Stimulated activated CD8-positive, alpha-beta memory T cell treated with anti-CD3 and anti-CD28 coated beads, Interleukin-15, amount 100 ng/mL, for 4 hours (primary cell): ENCODE measurements around the gene TNNI3.
A peak's percentile ranks its signal among the peaks of the same experiment; 100 is the strongest.
"Not testable (repeated sequence)": the region's sequence is repeated elsewhere in the genome, so short reads cannot be mapped to it uniquely, and the experiment has no call there.

ENCODE experiments used
- DNase-seq, 2 donors: peaks; one replicate each; pipeline ENCODE4 v3.0.0-alpha.2; 2020; ENCODE audit warnings: low read depth in 2 of 2

TNNI3 gene

DNA sequence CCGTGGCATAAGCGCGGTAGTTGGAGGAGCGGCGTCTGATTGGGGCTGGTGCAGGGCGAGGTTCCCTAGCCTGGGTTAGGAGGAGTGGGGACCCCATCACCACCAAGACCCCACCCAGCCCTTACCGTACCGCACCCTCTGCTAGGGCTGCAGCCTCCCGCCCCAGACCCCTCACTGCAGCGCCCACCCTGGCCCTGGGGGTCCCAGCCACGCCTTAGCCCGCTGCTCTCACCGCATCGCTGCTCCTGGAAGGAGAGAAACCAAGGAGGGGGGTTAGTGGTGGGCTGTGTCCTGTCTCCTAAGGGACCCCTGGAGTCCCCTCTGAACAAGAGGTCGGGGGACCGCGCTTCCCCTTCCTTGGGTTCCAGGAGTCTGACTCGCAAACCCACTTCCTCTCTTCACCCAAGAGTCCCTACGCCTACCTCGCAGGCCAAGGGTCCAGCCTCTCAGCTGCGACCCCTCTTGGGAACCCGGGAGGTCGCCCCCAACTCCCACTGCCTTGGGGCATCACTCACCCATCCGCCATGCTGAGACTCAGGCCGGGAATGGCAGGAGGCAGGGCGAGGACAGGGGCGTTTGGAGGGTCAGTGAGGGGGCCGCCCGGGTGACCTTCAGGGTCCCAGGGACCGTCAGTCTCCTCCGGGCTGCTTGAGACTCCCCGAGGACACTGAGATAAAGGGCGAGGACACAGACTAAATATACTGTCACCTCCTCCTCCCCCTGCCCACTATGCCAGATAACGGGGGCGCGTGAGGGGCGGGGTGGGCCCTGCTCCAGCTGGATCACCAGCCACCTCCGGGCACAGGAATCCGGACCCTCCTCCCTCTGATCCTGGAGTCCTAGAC, at the start of gene TNNI3:
Gene TNNI3 (minus strand): TSS at position 669 of the 845 bp plus-strand sequence. CDS start 143 bp downstream, at position 526.
- DNase-seq: no peak

DNA sequence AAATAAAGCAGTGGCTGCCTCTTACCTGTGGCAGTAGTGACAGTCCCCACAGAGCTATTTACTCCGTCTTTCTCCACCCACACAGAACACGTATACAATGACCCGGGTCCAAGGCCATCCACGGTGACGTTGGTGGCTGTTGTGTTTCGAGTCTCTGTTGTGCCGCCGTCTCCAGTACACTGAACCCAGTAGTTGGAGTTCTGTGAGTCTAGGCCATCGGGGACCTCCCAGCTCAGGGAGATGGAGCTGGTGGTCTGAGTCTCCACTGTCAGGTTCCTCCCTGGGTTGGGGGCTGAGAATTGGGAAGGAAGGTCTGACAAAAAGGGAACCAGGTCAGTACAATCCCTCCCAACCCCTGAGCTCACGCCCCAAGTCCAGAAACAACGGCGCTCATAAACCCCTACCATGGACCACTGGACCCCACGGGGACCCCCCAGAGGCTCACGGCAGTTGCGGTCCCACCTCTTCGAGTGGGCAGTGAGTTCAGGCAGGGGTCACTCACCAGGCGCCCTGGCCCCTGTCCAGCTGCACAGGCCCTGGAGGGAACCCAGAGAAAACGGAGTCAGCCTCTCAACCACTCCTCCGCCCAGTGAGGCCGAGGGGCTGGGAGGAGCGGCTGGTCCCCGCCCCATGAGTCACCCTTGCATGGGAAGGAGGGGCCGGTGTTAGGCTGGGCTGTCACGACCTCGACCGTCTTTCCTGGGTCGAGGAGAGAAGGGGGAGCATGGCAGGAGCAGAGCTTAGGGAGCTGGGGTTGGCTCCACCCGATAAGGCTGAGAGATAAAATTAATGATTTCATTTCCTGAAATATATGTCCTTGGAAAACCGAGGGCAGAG, 49.4 kb upstream of the TNNI3 start:
- DNase-seq: no peak

DNA sequence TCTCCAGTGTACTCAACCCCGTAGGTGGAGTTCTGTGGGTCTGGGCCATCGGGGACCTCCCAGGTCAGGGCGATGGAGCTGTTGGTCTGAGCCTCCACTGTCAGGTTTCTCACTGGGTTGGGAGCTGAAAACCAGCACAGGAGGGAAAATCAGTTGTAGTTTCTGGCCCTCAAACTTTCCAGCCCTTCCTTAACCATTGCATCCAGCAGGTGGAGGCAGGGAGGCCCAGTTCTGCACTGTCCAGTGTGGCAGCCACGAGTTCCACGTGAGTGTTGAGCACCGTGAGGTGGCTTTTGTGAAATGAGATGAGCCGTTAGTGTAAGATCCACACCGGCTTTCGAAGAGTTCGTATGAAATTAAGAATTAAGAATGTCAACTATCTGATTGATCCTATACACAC, 44.7 kb upstream of the TNNI3 start:
- not testable (repeated sequence) for DNase-seq

DNA sequence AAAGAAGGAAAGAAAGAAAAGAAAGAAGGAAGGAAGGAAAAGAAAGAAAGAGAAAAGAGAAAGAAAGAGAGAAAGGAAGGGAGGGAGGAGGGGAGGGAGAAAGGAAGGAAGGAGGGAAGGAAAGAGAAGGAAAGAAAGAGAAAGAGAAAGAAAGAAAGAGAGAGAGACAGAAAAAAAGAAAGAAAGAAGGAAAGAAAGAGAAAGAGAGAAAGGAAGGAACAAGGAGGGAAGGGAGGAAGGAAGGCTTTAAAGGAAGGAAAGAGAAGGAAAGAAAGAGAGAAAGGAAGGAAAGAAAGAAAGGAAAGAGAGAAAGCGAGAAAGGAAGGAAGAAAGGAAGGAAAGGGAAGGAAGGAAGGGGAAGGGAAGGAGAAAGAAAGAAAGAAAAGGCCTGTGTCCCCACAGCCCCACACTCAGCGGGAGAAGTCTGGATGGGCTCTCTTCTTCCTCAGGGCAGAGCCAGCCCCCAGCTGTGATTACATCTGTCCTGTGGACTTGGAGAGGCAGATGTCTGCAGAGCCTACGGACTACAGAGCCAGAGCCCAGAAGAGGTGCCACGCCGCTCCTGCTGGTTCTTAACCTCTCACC, 42.2 kb upstream of the TNNI3 start:
- DNase-seq: no peak

DNA sequence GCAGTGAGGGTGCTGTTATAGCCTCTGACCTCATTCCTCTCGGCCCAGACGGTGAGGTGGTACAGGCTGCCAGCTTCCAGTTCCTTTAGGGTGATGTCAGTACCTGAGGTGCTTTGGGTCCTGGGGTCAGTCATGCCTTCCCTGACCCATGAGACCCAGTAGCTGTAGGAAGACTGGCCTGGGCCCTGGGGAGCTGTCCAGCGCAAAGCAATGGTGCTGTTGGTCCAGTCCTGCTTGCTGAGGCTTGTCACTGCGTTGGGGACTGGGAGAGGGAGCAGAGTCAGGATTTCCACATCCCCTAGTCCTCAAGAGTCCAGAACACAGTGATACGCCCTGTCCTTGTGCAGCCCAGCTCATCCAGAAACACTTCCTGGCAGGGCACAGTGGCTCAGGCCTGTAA, 41.1 kb upstream of the TNNI3 start:
- no peak for DNase-seq

DNA sequence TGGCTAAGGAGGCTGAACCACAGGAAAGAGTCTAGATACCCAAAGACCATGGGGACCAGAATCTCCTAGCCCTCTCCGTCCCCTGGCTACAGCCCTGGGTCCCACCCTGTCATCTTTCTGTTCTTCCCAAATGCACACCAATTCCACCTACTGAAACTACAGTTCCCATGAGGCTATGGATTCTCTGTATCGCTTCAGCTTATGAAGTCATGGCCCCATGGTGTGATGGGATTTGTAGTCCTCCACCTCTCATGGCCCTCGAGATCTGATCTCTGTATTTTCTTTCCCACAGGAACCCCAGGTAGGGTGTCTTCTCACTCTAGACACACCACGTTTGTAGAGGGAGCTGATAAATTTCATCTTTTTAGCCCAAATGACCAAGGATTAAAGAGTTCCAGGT, 40.0 kb upstream of the TNNI3 start:
- no peak for DNase-seq

DNA sequence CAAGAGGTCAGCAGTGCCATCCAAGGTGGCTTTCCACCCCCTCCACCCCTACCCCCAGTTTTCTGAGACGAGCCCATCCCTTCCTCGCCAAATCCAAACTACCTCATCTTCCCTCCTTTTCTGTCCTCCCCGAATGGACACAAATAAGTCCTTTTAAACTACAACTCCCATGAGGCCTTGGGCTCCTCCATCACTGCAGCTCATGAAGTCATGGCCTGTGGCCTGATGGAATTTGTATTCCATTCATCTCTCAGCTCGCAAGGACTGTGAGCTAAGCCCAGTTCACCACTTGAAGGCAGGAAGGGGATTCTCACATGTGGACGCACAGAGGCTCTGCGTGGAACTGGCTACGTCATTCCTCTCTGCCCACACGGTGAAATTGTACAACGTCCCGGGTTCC, 39.3 kb upstream of the TNNI3 start:
- DNase-seq: no peak

DNA sequence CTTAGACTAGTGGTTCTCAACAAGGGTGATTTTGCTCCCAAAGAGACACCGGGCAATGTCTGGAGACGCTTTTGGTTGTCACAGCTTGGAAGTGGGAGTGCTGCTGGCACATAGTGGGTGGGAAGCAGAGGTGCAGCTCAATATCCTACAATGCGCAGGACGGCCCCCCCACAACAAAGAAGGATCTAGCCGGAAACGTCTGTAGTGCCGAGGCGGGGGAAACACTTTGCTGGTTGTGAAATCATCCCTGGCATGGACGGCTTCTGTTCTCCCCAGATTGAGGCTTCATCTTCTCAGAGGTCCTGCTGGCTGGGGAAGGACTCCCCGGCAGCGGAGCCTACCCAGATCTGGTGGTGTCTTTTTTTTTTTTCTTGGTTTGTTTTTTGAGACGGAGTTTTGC, 35.9 kb upstream of the TNNI3 start:
- no peak for DNase-seq

DNA sequence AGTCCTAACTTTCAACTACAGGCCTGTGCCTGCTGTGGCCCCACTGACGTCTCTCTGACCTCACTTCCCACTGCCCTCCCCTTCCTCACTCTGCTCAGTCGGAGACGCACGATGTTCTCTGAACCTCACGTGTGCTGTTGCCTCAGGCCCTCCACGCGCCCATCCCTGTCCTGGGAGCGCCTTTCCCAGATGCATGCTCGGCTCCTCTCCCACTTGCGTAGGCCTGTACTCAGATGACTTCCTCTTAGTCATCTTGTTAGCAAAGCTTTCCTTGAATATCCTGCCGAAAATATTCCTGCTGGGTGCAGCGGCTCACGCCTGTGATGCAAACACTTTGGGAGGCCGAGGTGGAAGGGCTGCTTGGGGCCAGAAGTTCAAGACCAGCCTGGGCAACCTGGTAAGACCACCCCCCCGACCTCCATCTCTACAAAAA, 31.9 kb upstream of the TNNI3 start:
- DNase-seq: no peak

DNA sequence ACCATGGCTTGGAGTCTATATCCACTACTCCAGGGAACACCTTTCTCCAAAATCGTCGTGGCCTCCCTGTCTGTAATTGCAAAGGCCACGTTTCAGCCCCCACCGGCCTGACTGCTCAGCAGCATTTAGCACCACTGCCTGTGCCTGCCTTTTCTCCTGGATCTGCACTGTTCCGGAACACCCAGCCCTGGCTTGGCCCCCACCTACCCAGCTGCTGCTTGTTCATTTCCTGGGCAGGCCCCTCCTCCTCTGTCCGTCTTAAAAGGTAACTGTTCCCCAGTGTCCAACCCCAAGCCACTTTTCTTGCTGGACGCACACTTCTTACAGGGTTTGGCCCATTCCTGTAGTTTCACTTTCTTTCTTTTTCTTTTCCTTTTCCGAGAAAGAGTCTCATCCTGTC, 31.1 kb upstream of the TNNI3 start:
- no peak for DNase-seq

DNA sequence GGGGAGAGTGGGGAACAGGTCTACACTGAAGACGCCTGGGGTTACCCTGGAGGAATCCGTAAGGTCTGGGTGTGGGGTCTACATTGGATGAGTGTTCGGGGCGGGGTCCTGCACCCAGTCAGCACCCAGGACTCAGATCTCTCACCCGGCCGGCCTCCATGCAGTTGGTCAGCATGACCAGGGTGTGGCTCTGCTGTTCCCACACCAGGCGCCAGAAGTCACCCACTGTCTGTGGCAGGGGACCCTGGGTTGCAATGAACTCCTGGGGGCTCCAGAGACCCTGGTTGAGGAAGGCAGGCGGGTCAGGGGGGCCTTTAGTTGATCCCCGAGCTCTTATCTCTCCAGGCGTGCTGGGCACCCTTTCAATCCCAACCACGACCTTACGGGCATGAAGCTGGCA, 28.5 kb upstream of the TNNI3 start:
- DNase-seq: no peak

DNA sequence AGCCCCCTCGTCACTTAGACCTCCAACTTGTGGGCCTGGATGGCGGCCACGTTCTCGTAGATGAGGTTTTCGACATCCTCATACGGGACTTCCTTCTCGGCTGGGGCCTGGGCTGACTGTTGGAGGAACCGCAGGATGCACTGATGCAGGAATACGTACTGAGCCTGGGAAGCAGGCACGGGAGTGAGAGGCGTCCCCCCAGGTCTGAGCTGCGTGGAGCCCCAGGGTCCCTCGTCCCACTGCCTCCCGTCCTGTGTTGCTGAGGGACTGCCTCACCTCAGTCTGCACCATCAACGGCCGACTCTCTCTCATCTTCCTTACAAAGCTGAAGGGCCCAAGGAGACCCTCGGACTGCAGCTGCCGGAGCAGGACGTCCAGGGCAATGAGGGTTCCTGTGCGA, 24.2 kb upstream of the TNNI3 start:
- DNase-seq: no peak

DNA sequence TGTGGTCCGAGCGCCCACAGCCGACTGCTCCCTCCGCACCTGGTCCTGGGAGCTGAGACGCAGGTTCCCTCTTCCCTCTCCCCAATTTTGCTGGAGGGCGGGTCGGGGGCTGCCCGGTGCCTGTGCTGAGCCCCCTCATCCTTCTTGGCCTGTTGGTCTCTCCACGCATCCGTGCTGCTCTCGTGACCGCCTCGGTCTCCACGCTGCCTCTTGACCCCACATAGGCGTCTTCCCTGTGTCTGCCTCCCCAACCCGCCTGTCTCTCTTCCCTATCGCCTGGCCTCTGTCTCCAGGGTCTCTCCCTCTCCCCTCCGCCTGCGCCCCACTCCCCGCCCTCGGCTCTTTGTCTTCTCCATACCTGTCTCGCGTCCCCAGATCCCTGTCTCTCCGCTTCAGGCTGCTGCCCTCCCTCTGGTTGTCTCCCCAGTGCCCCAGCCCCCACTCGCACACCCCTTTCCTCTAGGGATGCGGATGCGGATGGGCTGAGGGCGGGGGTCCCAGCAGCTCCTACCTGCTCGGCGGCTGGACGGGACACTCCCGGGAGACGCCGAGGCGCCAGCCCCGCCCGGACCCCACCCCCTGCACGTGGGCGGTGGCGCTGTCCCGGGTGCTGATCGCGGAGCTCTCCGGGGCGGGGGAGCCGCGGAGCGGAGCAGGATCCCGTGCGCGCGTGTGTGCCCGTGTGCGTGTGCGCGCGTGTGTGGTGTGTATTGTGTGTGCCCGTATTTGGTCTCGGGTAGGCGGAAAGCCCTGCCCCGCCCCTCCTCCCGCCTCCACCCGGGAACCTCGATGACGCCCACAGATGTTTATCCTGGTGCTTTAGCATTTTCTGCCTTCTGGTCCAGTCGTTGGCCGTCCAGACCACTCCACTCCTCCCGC, 22.3 kb upstream of the TNNI3 start, which contains the start of gene SYT5:
Gene SYT5 (minus strand): TSS at position 684 of the 879 bp plus-strand sequence. CDS start 1,248 bp downstream, outside the sequence.
- peak in 1 of 2 donors; percentile 29 for DNase-seq

DNA sequence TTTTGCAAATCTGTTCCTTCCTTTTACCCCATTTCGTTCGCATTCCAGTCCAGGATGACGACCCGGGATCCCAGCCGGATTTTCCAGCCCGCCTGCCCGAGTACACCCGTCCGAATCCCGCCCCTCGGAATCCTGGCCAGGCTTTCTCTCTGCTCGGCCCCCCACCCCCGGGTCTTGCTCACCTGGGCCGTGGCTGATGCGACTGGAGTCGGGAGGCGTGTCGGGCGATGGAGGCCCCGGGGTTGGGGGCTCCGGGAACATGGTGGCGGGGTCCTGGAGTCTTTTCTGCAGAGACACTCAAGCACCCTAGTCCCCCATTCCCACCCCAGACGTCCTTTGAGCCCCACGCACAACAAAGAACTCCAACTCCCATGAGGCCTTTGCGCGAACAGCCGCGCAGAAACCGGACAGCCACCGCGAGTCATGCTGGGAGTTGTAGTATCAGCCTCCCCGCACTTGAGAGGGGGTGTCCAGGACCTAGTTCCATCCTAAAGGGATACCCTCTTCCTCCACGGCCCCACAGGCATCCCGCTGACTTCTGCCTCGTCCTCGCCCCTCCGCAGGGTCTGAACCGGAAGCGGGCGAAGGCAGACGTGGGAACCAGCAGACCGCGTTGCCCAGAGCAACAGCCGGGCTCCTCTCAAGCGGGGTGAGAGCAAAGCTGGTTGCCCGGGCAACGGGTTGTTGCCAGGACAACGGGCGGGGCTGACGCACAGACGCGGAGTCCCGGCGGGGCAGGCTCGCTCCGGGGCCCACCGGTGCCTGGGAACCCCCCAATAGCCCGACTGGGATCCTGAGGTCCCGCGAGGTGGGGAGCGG, 21.5 kb upstream of the TNNI3 start:
- peak; percentile 82 to 84 for DNase-seq

DNA sequence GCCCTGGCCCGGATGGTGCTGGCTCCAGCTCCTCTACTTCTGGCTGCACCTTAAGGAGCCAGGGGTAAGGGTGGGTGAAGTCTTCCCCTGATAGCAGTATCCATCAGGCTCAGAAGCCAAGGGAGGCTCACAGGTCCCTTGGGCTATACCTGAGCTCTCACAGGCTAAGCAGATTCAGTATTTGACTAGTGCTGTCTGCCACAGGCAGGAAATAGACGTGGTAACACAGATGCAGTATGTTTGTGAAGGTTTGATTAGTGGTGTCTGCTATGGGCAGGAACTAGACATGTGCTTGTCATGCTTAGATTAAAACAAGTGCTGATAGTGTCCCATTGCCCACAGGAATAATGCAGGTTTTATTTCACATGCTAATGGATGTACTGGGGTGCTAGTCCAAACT, 18.5 kb upstream of the TNNI3 start:
- DNase-seq: no peak

DNA sequence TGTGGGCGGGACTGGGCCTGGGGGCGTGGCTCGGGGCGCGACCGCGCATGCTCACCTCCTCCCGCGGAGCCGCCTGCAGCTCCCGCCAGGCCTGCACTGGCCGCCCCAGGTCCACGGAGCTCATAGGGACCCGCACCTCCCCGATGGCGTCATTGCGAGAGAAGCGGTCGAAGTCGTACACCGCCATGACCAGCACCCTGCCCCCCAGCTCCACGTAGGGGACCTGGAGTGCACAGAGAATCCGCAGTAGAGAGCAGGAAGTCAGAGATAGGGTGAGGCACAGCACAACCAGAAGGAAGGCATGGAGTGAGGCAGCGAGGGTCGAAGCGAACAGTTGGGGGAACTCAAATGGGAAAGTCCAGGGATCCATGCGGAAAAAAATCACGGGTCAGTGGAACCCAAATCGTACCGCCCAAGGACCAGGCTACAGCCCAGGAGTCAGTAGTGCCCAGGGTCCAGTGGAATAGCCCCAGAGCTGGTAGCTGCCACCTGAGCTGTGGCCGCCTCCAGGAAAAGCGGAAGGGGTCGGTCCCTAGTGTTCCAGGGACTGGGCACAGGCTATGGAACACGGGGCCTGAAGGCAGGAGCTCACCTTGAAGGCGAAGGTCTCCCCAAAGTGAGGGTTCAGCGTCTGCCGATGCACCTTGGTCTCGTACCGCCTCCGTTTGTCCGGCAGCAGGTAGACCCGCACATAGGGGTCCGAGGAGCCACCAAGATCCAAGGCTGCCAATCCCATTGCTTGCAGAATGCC, 17.8 kb upstream of the TNNI3 start:
- DNase-seq: no peak

DNA sequence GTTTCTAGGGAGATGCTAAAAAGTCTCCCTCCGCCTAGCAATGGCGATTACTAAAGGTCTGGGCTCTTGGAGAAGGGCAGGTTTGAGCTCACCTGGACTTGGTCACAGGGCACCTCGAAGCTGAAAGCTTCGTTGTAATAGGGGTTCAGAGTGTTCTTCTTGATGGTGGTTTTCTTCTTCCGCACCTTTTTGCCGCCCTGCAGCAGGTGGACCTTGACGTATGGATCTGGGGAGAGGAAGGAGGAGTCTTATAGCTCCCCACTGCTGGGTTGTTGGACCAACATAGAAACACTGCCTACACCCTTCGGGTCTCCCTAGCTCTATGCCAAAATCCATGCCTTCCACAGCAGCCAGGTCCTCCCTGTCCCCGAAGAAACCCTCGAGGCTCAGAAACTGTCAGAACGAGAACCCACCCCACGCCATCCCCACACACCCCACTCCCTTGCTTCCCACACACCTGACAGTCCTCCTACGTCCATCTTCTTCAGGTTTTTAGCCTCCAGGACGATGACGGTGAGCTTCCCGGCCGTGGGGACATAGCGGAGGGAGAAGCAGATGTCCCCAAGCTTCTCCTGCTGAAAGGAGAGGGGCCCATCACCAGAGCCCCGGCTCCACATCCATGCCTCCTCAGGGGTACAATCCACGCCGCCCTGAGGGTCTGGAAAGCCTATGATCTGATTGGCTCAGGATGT, 17.0 kb upstream of the TNNI3 start:
- DNase-seq: no peak

DNA sequence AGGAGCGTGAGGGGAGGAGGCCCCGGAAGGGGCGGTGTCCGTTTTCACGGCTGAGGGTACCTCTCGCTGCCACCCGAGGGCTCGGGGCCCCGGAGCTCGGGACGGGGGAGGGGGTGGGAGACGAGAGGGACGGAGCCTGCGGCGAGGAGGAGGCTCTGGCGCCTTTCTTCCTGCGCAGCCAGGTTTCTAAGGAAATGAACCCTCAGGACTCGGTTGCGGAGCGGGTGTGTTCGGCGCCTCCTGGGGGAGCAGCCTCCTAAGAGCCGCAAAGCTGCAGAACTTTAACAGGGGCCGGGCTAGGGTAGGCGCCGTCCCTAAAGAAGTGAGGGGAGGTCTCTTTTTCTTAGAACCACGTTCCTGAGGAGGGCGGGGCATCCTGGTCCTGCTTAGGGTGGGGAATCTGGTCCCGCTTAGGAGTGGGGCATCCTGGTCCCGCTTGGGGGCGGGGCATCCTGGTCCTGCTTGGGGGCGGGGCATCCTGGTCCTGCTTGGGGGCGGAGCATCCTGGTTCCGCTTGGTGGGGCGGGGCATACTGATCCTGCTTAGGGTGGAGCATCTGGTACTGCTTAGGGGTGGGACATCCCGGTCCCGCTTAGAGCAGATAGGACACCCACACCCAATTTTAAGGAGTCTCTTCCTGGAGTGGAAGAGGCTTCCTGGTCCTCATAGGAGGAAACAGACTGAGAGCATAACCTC, 16.3 kb upstream of the TNNI3 start:
- no peak for DNase-seq
